Fibroblast of villous mesenchyme (primary cell): ENCODE measurements around the gene DESI2. TPM values are rescaled to one million over a fixed set of nuclear protein-coding genes. Genes with fewer than 3 reads are reported as not detected.

ENCODE experiments used
- DNase-seq: peaks from one replicate; pipeline ENCODE4 v3.0.0-alpha.2; 2010; ENCODE audit warnings: low read depth
- H3K4me3 ChIP-seq: 2 replicates; pipeline ENCODE4 v1.5.1; 2011; ENCODE audit warnings: low read depth, mild to moderate bottlenecking, low read length
- small RNA-seq: library from RNA; depleted of rRNA; stranded (forward); fragments of <200 nt; gene quantifications from one replicate; pipeline ENCODE3, GENCODE V24; 2012
- total RNA-seq: library from RNA; depleted of rRNA; stranded (reverse); fragments of >200 nt; gene quantifications from 2 replicates; pipeline ENCODE4 v1.2.3, GENCODE V29; 2012
- TF ChIP-seq, protein P1 (sequence below): IDR thresholded peaks from 2 replicates; pipeline ENCODE4 v1.5.1; 2012; ENCODE audit warnings: low read depth, mild to moderate bottlenecking, low read length; ENCODE audit not compliant: insufficient read depth

The DESI2 gene
- total RNA-seq, 1 donor, result 78.2 TPM

DNA sequence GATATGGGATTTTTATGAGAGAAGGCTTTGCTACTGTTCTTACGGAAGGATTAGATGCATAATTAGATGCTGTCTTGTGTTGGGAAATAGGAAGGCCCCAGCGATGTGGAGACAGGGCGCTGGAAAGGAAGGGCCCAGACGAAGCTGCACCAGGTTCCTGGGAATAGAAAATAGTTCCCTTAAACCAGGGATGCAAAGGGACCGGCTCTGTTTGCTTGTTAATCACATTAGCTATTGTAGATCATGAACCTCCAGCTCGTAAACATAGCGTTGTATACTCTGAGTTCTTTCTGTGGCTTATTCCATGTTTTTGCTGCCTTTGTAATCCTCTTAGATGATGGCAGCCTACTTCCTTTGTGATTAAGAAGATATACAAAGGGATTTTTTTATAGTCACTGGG lies 102.7 kb downstream of the DESI2 start:
- TF ChIP-seq, protein P1, sequence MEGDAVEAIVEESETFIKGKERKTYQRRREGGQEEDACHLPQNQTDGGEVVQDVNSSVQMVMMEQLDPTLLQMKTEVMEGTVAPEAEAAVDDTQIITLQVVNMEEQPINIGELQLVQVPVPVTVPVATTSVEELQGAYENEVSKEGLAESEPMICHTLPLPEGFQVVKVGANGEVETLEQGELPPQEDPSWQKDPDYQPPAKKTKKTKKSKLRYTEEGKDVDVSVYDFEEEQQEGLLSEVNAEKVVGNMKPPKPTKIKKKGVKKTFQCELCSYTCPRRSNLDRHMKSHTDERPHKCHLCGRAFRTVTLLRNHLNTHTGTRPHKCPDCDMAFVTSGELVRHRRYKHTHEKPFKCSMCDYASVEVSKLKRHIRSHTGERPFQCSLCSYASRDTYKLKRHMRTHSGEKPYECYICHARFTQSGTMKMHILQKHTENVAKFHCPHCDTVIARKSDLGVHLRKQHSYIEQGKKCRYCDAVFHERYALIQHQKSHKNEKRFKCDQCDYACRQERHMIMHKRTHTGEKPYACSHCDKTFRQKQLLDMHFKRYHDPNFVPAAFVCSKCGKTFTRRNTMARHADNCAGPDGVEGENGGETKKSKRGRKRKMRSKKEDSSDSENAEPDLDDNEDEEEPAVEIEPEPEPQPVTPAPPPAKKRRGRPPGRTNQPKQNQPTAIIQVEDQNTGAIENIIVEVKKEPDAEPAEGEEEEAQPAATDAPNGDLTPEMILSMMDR, result no peak
- no peak overlapping the region for H3K4me3 ChIP-seq
- no peak for DNase-seq

DNA sequence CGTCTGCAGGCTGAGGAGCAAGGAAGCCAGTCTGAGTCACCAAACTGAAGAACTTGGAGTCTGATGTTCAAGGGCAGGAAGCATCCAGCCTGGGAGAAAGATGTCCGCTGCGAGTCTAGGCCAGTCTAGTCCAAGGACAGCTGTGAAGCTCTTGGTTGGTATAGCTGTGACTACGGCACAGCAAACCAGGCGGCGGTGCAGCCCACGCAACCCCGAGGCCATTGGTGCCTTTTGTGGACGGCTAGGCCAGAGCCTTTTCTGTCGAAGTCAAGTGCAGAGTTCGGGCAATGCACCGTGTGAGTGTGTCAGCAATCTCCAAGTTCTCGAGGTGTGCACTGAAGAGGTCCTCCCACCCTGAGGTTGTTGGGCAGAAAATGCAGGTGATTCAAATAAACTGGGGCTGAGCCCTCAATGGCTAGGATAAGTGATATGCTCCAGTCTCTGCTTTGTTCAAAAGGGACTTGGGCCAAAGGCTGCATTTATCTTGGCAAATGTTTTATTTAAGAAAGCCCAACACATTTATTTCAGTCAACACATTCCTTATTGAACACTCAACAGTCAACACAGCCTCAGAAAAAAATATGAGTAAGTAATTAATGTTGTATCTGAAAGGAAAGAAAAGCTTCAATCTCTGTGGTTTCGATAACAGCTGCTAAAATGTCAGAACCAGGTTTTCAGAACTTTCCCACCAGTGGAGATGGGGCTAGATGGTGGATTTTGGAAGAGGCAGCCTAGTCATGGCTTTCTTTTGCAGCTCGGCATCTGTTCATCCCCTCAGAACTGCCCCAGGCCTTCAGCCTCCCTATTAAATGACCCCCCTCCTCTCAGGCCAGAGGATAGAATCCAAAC lies 104.4 kb downstream of the DESI2 start:
- TF ChIP-seq, protein P1, result no peak
- no peak overlapping the region for H3K4me3 ChIP-seq
- peak; percentile 45 for DNase-seq

Small RNA genes within 50 kb of the gene (small RNA-seq; reads per million reads assigned to genes)
- gene AL451007.1, result not detected

Other genes starting within 250 kb of the DESI2 start
- 51.2 and 70.0 TPM in 2 replicates for gene ADSS2, start 201.2 kb upstream of the DESI2 start, total RNA-seq
- 0.64 and 1.7 TPM in 2 replicates for gene CATSPERE, start 191.9 kb upstream of the DESI2 start, total RNA-seq
- 31.6 and 32.8 TPM in 2 replicates for gene COX20, start 182.5 kb downstream of the DESI2 start, total RNA-seq
- gene HNRNPU, start 211.4 kb downstream of the DESI2 start, total RNA-seq, result 209 and 324 TPM in 2 replicates